Activated CD4-positive, CD25-positive, alpha-beta regulatory T cell treated with anti-CD3 and anti-CD28 coated beads, Interleukin-2, amount 50 U/mL, for 72 hours (primary cell): ENCODE results near the gene CYP26C1.

Experiments
- DNase-seq: peaks from one replicate; pipeline ENCODE4 v3.0.0; 2021

CYP26C1 gene

DNA sequence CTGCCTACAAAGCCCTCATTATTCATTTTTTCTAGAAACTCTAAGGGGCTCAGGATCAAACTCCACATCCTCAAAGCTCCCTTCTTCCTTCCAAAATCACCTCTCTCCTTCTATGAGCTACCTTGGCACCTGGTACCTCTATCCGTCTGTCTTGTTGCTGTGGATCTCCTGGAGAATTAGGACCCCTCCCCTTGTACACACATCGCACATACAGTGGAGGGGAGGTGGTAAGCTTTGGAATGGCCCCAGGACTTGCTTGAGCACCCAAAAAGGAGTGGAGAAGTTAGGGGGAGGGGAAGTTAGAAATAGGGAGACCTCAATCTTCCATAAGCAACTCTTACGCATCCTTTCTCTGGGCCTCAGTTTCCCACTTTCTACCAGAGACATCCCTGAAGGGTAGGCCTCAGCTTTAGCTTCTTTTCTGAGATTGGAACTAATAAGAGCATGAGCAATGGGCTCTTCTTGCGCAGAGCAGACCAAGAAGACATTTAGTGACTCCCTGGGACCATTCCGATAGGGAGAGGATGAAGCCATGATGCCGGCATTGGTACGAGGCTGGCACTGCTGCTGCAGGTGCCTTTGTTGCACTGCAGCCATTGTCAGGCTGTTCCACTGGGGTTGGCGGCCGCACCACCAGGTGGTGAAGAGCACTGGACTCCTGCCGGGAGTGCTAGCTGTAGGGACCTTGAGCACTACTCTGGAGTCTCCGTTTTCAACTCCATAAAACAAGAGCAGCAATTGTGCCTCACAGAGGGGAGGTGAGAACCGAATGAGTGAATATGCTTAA, 4.5 kb downstream of the CYP26C1 start:
- no peak for DNase-seq

DNA sequence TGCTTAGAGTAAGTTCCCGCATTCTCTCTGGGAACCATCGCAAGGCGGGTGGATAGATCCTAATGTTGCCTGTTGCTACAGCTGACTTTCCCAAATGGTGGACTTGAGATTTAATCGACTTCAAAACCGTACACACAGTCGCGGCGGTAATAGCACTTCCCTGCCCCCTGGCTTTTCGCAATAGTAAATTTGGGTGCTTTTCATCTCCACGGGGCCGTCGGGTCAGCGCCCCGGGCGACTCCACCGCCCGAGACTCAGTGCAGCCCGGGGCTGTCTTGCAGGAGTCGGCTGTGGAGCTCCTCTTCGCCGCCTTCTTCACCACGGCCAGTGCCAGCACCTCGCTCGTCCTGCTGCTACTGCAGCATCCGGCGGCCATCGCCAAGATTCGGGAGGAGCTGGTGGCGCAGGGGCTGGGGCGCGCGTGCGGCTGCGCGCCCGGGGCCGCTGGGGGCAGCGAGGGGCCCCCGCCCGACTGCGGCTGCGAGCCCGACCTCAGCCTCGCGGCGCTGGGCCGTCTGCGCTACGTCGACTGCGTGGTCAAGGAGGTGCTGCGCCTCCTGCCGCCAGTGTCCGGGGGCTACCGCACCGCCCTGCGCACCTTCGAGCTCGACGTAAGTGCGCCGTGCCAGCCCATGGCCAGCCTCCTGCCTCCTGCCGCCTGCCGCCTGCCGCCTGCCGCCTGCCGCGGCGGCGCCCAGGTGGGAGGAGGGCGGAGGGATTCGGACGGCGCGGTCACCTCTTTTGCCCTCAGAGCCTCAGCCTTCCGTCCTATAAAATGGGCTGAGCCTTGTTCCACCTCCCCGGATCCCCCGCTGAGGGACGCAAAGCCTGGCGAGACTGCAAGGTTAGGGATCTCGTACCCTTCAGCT, 5.3 kb downstream of the CYP26C1 start:
- DNase-seq, result no peak

DNA sequence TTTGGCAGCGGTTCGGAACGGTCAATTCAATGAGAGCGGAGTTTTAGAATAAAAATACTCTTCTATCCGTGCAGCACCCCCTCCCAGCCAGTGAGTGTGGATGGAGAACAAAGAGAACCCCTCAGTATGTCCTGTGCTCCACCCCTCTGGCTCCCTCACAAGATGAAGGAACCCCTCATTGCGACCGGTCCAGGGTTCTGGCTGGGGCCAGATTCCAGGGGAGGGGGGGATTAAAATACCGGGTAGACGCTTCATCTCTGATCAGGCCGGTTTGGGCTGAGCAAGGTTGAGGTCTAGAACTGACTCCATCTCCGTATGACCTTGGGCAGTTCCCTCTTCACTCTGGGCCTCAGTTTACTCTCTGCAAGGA, 5.9 kb downstream of the CYP26C1 start:
- no peak for DNase-seq

DNA sequence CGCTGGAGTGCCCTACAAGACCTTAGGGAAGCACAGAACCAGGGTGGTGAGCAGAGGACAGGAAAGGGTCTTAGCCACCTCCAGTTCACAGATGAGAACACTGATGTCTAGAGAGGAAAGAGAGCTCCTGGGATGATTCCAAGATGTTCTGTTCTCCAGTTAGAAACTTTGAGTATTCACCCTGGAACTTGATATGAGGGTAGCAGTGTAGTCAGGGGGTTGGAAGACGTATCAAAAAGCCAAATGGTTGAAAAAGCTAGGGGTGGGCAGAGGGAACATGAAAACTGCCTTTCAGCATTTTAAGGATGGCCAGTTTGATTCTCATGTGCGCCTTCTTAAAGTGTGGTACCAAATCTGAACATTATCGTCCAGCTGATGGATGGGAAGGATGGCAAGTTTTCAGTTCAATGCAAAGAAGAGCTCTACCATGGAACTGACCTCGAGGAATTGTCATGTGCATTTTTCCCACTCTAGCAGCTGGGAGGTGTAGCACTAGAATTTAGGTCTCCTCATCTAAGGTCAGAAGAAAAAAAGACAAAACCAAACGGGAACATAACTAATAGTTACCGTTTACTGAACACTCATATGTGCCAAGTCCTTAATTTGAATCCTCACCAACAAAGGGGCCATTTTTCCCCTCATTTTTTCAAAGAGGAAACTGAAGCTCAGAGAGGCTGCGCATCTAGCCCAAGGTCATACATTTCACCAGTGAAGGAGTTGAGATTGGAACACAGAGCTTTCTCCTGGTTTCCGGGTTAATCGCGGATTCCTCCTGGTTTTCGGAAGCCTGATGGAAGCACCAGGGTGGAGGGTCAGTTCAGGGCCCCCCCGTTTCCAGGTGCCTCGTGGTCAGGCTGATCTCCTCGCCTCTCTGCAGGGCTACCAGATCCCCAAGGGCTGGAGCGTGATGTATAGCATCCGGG, 7.1 kb downstream of the CYP26C1 start:
- no peak for DNase-seq

DNA sequence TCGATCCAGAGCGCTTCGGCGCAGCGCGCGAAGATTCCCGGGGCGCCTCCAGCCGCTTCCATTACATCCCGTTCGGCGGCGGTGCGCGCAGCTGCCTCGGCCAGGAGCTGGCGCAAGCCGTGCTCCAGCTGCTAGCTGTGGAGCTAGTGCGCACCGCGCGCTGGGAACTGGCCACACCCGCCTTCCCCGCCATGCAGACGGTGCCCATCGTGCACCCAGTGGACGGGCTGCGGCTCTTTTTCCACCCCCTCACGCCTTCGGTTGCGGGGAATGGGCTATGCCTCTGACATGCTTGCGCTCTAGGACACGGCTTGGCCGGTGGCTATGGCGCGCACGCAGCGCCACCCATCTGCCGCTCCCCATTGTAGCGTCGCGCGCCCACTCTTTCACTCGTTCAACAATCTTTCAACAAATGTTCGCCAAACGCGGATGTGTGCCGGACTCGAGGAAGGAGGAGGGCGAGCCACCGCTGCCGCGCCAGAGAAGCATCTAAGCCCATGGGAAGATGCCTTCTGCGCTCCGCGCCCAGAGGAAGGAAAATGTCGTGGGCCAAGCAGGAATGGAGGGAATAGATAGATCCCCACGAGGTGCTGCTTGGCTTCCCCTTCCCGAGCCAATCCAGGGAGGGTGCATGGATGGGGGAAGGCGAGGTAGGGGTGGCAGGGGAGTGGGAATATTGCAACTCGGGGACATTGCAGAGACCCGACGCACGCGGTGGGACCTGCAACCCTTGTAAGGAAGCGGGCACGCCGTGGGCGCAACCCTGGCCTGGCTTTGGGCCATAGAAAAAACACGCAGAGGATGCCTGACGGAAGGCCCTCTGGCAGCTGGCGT, 8.0 kb downstream of the CYP26C1 start:
- DNase-seq, result no peak

DNA sequence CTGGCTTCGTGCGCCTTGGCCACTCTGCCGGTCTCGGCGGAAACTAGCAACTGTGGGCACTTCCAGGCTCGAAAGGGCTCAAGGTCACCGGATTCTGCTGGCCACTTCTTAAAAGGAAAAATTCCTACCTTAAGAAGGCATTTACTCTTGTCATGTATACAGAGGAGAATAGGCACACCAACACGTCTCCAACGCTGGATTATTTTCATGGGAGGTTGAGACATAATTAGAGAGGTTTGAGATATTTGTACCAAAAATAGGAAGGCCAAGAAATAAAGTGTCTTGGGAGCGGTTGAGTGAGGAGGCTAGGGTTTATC, 8.6 kb downstream of the CYP26C1 start:
- DNase-seq, result no peak

DNA sequence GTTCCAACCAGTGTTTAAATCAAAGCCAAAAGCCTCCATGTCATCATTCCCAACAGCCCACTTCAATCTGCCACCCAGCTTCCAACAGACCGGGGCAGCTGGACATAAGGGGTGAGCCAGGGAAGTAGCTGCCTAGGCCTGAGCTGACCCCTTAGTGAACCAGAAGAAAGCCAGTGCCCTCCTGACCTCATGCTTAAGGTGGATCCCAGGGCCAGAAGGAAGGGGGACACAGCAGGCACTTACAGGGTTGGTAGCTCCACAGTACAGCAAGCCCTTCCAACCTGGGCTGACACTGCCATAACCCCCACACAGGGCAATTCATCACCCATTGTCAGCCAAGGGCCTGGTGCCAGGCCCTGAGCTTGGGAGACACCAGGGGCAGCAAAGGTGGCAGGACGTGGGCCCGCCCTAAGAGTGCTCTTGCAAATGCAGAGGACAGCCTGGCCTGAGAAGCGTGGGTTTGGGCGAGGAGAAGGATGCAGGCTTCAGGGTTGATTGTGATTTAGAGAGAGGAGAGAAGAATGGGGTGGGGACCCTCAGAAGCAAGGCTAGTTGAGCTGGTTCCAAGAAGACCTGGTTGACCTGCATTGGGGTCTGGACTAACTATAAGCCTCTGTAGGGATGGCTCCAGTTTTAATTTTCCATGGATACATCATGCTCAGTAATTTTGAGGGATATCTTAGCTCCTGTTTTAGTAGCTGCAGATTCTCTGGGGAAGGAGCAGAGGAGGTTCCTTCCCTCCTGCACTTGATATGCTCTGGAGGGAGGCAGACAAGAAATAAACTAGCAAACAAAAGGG, 10.0 kb downstream of the CYP26C1 start:
- DNase-seq, result no peak

DNA sequence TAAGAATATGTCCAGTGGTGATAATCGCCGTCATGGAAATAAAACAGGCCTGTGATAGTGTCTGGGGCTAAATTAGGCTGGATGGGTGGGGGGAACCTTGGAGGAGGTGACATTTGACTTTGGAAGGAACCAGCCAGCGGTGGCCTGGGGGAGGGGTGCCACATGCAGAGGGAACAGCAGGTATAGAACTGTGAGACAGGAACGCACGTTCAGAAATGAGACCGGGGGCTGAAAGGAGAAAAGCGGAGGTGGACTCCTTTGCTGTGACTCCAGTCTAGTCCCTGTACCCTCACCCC, 10.5 kb downstream of the CYP26C1 start:
- no peak for DNase-seq

DNA sequence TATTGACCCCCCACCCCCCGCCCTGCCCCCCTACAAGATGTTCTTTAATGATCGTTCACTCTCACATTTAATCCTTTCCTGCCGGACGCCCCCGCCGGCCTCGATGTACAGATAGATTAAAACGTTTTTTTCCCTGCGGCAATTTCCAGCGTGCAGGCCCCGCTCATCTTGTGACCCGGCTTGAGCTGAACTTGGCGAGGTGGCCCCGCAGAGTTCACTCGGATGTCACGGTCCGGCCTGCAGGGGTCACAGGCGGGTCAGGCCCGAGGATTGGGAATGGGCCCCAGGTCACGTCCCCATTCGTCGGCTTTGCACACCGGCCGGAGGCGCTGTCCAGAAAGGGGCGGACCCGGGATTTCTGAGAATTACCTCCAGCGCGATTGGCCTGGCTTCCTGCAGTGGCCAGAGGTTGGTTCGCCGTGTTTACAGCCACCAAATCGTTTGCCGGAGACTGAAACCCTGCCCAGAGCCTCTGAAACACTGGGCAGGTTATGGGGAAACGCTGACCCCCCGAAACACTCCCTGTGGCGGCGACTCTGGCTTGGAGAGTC, 11.2 kb downstream of the CYP26C1 start:
- DNase-seq, result no peak

DNA sequence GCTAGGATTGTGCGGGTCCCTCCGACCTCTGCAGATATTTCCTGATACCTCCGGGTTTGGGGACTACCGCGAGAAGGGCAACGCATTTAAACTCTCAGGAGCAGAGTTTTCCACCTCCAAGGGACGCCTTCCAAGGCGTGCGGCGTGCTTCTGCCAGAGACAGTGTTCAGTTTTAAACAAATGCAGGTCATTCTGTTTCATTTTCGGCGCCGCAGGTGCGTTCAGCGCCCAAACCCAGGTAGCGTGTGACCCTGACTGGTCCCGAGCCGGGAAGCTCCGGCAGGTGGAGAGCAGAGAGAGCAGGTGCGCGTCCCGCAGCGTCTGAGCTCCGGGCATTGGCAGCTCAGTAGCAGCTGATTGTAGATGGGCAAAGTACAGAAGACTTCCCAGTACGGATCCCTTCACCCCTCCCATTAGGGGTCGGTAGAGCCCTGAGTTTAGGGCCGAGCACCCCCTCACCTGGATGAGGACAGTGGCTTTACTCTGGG, 11.7 kb downstream of the CYP26C1 start:
- no peak for DNase-seq

DNA sequence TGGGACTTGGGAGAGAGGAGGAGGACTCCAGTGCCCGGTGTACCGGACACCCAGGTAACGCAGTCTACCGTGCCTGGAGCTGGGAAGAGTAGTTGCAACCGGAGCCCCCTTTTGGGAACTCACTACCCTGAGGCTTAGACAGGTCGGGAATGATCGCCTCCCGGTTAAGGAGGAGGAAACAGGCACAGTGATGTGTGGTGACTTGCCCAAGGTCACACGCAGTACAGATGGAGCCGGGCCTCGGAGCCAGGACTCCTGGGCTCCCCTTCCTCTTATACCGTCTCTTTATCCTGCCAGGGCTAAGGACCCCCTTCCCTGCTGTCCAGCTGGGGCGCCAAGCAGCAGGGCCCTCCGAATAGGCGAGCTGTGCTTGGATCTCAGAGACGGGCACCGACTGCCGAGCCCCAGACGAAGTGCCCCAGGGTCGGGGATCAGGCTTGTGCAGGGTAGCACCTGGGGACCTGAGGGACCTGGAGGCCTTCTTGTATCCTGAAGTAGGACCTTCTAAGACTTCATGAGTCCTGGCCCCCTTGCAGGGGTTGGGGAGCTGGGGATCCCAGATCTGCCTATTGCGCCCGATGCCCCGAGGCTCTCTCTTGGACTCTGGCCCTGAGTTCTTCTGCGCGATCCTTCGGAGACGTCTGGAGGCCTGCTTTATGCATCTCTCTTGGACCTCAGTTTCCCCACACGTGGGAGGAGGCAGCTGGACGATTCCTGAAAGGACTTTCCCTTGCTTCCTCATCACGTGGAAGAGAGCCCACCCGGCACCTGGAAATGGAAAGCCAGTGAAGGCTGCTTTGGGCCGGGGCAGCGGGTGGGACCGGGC, 12.3 kb downstream of the CYP26C1 start:
- DNase-seq, result no peak

DNA sequence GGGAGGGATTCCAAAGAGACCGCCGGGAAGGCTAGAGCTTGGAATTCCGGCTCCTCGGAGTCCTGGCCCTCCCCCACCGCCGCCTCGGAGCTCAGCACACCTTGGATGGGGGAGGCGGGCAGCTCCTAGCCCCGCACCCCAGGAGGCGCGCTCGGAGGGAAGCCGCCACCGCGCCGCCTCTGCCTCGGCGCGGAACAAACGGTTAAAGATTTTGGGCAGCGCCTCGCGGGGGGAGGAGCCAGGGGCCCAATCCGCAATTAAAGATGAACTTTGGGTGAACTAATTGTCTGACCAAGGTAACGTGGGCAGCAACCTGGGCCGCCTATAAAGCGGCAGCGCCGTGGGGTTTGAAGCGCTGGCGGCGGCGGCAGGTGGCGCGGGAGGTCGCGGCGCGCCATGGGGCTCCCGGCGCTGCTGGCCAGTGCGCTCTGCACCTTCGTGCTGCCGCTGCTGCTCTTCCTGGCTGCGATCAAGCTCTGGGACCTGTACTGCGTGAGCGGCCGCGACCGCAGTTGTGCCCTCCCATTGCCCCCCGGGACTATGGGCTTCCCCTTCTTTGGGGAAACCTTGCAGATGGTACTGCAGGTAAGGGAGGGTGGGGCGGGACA, 13.0 kb downstream of the CYP26C1 start, which contains the start of gene CYP26A1:
Gene CYP26A1 (plus strand): TSS at position 355 of the 608 bp plus-strand sequence. CDS start 42 bp downstream, at position 397.
- DNase-seq, result no peak

DNA sequence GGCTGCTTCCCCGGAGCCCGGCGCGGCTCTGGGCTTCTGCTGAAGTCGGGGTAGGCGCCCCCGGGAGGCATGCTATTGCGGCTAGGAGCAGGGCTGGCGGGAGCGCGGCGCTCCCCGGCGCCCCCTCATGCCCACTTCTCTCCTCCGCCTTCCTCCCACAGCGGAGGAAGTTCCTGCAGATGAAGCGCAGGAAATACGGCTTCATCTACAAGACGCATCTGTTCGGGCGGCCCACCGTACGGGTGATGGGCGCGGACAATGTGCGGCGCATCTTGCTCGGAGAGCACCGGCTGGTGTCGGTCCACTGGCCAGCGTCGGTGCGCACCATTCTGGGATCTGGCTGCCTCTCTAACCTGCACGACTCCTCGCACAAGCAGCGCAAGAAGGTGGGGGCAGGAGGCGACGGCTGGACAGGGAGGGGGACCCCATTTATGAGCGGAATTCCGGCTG, 13.6 kb downstream of the CYP26C1 start:
- no peak for DNase-seq

DNA sequence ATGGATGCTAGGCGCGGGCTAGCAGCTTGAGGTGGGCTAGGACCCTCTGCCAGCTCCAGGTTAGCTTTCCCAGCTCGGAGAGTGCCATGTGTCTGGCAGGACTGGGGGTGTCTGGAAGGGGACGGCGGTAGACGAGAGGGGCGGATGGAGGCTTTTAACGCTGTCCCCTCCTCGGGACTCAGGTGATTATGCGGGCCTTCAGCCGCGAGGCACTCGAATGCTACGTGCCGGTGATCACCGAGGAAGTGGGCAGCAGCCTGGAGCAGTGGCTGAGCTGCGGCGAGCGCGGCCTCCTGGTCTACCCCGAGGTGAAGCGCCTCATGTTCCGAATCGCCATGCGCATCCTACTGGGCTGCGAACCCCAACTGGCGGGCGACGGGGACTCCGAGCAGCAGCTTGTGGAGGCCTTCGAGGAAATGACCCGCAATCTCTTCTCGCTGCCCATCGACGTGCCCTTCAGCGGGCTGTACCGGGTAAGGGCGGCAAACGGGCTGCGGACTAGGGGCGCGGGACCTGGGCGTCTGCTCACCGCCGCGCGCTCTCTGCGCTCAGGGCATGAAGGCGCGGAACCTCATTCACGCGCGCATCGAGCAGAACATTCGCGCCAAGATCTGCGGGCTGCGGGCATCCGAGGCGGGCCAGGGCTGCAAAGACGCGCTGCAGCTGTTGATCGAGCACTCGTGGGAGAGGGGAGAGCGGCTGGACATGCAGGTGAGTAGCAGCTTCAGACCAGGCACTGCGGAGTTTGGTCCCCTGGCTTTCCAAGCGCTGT, 14.2 kb downstream of the CYP26C1 start:
- DNase-seq, result no peak

DNA sequence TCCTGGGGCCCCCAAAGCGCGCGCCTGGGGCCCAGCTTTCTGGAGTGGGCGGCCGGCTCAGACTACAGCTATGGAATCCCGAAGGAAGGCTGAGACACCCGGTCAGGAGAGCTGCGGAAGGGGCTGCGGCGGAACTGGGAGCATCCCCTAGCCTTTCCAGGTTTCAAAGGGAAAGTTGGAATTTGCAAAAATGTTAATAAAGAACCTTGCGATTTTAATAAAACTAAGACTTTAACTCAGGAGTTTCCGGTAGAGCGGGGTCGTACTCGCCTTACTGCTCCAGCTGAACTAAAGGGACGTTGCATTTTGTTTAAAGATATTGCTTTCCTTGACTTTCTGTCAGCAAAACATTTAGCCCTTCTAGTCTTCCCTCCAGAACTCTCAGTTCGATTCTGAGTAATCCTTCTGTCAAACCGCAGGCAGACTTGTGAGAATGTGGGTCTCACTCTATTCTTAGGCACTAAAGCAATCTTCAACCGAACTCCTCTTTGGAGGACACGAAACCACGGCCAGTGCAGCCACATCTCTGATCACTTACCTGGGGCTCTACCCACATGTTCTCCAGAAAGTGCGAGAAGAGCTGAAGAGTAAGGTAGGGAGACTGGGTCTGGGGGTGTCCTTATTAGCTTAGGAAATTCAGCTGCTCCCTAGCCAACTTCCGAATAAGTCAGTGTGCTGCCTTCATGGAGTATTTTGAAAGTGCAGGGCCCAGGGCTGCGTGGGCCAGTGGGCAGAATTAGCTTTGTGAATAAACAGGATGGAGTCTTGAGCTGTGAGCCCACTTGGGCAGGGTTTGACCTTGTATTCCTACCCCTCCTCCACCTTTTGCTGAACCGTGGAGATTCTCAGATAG, 15.0 kb downstream of the CYP26C1 start:
- no peak for DNase-seq

DNA sequence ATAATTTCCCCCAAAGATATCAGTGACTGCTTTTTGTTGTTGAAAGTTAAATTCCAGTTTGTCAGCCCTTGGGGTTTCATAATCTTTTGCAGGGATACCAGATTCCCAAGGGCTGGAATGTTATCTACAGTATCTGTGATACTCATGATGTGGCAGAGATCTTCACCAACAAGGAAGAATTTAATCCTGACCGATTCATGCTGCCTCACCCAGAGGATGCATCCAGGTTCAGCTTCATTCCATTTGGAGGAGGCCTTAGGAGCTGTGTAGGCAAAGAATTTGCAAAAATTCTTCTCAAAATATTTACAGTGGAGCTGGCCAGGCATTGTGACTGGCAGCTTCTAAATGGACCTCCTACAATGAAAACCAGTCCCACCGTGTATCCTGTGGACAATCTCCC, 16.3 kb downstream of the CYP26C1 start:
- DNase-seq, result no peak

DNA sequence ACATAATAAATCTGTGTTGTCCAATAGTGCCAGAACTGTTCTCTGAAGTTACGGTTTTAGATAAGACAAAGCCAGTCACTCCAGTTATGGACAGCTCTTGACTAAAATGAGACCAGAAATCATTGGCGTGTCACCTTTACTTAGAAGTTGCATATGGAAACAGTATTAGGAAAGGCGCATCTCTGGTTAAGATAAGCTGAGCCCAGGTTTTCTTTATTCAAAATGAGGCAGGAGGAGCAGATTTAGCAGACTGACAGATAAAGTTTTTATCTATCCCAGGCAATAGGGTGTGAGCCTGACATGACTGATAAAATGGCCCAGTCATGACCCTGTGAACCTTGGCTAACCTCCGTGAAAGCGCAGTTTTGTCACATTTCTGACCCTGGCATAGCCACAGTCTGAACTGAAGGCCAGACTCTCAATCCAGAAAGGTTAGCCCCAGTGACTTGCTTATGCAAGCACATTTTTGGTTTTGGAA, 17.3 kb downstream of the CYP26C1 start:
- no peak for DNase-seq
